GM18505 (cell line): ENCODE results near the gene PMF1.

Source experiments
- ATAC-seq: cut with Tn5 transposase; IDR thresholded peaks from one replicate; pipeline ENCODE4 v1.9.1; 2021; ENCODE audit not compliant: unreplicated experiment
- POLR2A ChIP-seq: IDR thresholded peaks from 4 replicates; pipeline ENCODE4 v1.6.1; 2011; ENCODE audit warnings: borderline replicate concordance; ENCODE audit not compliant: insufficient read depth, insufficient read length; ENCODE audit errors: extremely low read depth

Gene PMF1

DNA sequence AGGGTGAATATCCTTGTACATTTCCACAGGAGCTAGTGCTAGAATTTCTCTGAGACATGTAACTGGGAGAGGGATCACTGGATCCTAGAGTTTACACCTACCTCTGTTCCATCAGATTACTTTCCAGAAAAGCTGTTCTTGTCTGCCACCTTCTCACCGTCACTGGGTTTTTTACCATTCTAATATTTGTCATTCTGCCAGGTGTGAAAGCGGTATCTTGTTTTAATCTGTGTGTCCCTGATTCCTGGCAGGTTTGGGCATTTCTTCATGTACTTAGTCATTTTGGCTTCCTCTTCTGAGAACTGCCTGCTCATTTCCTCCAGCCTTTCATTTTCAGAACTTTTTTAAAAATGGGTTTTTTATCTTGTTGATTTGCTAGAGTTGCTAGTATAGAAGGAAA, 5.1 kb downstream of the PMF1 start:
- no peak for ATAC-seq
- TF ChIP-seq POLR2A: no peak

DNA sequence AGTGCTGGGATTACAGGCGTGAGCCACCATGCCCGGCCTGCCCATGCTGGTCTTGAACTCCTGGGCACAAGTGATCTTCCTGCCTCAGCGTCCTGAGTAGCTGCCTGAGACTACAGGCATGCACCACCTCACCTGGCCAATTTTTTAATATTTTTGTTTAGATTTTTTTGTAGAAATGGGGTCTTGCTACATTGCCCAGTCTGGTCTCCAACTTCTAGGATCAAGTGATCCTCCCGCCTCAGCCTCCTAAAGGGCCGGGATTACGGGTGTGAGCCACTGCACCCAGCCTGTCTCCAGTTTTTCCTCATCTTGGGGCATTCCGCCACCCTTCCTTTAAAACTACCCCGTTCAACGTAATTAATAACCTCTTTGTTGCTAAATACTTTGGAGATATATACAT, 7.4 kb downstream of the PMF1 start:
- TF ChIP-seq POLR2A: no peak
- ATAC-seq: no peak

DNA sequence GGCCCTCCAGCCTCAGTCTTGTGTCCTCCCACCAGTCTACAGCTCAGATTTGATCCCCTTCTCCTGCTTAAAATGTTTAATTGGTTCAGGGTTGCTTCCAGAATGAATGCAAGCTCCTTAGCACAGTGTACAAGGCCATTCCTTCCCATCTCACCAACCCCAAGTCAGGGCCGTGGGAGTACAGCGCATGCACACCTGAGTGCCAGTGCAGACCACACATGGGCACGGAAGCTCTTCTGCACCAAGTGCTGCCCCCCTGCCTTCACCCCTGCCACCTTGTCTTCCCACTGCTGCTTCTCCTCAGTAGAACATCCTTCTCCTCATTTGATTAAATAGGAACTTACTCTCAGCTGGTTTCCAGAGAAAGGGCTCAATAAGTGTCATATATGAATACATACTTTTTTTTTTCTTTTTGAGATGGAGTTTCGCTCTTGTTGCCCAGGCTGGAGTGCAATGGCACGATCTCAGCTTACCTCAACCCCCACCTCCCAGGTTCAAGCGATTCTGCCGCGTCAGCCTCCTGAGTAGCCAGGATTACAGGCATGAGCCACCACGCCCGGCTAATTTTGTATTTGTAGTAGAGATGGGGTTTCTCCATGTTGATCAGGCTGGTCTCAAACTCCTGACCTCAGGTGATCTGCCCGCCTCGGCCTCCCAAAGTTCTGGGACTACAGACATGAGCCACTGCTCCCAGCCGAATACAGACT, 9.3 kb downstream of the PMF1 start:
- no peak for TF ChIP-seq POLR2A
- ATAC-seq: no peak

DNA sequence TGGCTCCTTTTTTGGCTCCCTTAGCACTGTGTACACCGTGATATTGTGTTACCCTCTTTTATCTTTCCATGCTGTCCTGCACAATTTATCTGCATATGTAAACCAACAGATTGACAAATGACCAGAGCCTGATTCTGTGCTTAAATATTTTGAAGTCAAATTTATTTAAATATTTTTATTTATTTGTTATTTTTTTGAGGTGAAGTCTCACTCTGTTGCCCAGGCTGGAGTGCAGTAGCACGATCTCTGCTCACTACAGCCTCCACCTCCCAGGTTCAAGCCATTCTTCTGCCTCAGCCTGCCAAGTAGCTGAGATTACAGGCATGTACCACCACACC, 12.8 kb downstream of the PMF1 start:
- TF ChIP-seq POLR2A: no peak
- ATAC-seq: peak; percentile 8

DNA sequence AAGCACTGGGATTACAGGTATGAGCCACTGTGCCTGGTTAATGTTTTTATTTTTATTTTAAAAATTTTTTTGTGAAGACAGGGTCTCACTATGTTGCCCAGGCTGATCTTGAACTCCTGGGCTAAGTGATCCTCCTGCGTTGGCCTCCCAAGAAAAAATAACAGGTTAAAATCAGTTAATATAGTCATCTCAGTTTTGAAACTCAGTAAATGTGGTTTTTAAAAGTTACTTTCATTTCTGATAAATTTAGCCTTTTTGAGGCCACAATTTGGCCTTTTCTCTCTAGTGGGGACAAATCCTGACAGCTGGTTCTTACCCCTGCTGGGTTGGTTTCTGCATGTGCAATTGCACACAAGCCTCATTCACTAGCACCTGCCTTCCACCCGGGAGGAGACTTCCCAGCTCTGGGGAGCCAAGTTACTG, 13.3 kb downstream of the PMF1 start:
- TF ChIP-seq POLR2A: peak; percentile 20
- peak; percentile 53 for ATAC-seq

DNA sequence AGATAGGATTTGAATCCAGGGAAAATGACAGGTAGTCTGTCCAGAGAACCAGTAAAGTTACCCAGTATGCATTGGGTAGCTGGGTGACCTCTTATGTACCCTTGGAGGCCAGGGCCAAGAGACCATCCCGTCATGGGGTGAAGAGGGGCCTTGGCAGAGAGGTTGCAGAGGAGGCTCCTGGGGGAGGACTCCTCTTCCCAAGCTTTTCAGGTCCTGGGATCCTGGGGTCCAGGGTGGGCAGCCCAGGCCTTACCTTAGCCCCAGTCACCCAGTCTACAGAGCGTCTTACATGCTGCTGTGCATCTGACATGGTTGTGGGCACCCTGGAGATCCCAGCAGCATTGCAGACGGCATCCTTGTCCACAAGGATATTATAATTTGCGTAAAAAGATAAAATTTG, 14.0 kb downstream of the PMF1 start:
- TF ChIP-seq POLR2A: no peak
- ATAC-seq: no peak

DNA sequence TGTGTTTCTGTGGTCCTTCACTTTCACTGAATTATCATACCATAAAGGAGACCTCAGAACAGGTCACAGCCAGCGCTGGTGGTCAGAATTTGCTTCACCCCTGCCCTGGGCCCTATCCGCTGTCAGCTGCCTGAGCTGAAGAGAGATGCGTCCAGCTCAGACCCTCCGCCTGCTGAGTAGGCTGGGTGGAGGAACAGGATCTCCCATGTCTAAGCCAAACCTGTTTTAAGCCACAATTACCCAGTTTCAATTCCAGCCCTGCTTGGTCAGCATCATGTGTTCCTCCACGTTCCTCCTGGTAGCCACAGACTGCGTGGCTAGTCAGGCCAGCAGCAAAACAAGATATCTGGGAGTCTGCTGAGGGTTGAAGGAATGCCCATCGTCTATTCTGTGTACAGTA, 15.7 kb downstream of the PMF1 start:
- no peak for TF ChIP-seq POLR2A
- no peak for ATAC-seq

DNA sequence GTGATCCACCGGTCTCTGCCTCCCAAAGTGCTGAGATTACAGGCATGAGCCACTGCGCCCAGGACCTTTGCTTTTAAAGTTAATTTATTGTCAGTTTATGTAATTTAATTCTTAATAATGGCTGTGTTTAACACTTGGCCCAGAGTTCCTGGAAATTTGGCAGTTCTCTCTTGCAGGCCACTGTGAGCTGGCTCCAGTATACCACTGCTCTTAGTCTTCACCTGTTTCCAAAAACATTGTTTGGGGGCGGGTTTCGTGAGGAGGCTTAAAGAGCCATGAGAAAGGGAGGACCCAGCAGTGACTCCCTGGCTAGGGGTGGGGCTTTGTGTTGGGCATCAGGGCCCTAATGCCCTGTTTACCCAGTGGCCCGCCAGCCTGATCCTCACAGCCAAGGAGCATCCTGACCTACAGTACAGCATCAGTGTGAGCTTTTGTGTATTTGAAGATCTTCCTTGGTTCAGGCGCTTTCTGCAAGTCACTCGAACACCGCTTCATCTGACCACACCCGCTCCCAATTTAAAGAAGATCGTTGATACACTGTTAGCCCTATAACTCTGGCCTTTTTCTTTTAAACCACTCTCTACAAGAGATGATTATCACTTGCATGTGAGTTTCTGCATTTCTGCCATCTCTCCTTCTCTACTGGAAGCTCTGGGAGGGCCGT, 17.1 kb downstream of the PMF1 start:
- ATAC-seq: no peak

DNA sequence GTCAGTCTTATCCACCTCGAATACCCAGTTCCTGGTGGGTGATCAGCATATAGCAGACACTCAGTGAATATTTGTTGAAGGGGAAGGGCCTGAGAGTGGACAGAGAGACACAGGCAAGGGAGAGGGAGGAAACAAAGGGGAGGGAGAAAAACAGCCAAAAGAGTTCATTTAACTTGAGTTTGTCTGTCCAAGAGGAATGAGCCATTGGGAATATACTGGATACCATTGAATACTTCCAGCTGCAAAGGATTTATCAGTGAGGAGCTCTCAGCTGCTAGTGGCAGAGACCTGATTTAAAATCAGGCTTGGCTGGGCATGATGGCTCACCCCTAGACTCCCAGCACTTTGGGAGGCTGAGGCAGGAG, 17.6 kb downstream of the PMF1 start:
- no peak for ATAC-seq
- TF ChIP-seq POLR2A: no peak

More for the DNA sequence above, 17.1 kb downstream of the PMF1 start:
- TF ChIP-seq POLR2A: no peak

DNA sequence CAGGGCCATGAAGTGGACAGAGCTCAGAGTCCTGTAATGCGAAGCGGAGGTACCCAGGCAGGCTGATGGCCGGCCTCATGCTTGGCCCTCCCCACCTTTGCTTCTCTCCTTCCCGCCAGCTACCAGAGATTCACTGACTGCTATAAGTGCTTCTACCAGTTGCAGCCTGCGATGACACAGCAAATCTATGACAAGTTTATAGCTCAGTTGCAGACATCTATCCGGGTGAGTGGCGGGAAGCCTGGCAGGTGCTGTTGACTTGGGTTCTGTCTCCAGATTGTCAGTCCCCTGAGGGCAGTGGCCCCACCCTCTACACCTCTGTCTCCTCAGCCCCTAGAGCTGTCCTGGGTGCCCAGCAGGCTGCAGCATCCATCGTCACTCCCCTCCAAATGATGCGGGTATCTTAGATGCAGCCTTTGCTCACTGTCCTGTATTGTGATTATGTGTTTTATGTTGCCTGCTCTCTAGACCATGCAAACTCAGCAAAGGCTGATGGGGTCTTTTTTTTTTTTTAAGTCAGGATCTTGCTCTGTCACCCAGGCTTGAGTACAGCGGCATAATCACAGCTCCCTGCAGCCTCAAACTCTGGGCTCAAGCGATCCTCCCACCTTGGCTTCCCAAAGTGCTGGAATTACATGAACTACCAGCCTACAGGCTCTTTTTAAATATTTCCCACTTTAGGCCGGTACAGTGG, 19.5 kb downstream of the PMF1 start:
- no peak for TF ChIP-seq POLR2A
- ATAC-seq: no peak

DNA sequence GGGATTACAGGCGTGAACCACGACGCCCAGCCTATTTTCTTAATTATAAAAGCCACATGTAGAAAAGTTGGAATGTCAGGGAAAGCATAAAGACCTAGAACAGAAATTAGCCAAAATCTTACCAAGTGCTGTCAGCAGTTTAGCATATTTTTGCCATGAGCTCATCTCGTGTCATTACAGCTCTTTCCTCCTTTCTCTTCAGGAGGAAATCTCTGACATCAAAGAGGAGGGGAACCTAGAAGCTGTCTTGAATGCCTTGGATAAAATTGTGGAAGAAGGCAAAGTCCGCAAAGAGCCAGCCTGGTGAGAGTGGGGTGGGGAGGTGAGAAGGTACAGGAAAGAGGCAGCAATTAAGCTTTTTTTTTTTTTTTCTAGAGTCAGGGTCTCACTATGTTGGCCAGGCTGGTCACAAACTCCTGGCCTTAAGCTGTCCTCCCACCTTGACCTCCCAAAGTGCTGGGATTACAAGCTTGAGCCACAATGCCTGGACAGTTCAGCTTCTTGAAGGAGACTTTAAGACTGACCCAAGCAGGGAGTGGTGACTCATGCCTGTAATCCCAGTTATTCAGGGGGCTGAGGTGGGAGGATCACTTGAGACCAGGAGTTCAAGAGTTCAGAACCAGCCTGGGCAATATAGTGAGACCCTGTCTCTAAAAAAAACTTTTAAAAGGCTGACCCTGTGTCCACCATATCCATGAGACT, 20.8 kb downstream of the PMF1 start:
- TF ChIP-seq POLR2A: no peak
- ATAC-seq: no peak

DNA sequence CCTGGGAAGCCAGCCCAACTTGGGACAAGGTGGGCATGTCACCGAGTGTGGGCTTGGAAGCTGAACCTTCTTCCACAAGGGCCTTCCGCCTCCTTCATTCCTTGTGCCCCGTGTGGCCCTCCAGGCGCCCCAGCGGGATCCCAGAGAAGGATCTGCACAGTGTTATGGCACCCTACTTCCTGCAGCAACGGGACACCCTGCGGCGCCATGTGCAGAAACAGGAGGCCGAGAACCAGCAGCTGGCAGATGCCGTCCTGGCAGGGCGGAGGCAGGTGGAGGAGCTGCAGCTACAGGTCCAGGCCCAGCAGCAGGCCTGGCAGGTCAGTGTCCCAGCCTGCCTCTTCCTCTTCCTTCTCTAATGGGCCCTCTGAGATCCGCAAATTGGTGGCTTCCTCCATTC, 23.4 kb downstream of the PMF1 start:
- no peak for ATAC-seq
- TF ChIP-seq POLR2A: no peak

DNA sequence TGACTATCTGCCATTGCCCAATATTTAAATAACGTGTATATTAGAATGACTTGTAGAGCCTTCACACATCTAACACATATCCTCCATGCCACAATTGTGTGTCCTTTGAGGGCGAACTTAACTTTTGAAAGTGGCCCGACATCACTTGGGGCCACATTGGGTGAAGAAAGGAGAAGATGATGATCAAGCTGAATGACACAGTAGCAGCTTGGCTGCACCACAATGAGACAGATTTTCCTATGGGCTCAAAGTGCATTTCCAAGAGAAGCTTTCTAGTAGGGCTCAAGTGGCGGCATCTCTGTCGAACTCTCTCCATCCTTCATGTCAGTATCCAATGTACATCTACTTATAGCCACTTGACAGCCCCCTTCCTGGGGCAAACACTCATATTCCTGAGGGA, 25.4 kb downstream of the PMF1 start:
- no peak for ATAC-seq
- no peak for TF ChIP-seq POLR2A

DNA sequence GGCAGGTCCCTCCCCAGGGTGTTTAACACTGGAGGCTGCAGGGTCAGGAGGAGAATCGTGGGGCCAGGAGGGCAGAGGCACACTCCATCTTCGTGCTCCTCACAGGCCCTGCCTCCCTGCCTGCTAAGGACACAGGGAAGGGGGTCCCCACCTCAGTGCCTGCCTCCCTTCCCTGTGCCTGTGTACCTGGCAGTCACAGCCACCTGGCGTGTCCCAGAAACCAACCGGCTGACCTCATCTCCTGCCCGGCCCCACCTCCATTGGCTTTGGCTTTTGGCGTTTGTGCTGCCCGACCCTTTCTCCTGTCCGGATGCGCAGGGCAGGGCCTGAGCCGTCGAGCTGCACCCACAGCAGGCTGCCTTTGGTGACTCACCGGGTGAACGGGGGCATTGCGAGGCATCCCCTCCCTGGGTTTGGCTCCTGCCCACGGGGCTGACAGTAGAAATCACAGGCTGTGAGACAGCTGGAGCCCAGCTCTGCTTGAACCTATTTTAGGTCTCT, 28.6 kb downstream of the PMF1 start:
- no peak for TF ChIP-seq POLR2A
- no peak for ATAC-seq

DNA sequence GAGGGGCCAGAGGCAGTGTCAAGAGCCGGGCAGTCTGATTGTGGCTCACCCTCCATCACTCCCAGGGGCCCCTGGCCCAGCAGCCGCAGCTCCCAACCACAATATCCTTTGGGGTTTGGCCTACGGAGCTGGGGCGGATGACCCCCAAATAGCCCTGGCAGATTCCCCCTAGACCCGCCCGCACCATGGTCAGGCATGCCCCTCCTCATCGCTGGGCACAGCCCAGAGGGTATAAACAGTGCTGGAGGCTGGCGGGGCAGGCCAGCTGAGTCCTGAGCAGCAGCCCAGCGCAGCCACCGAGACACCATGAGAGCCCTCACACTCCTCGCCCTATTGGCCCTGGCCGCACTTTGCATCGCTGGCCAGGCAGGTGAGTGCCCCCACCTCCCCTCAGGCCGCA, 29.1 kb downstream of the PMF1 start, which contains the start of gene BGLAP:
BGLAP (plus strand) TSS at position 259 of the 400 bp plus-strand sequence; CDS start at position 307, 48 bp downstream.
- ATAC-seq: no peak
- TF ChIP-seq POLR2A: no peak
